Fibroblast of mammary gland (primary cell): Measurements from ENCODE around the gene CENPV.

ENCODE experiments used
- DNase-seq: peaks from one replicate; pipeline ENCODE4 v3.0.0-alpha.2; 2010; ENCODE audit warnings: low read depth
- H3K4me3 ChIP-seq: 2 replicates; pipeline ENCODE4 v1.5.1; 2011; ENCODE audit warnings: low read depth, mild to moderate bottlenecking, low read length, moderate library complexity; ENCODE audit not compliant: control insufficient read depth
- CTCF ChIP-seq: conservative IDR thresholded peaks from 2 replicates; pipeline ENCODE4 v1.5.1; 2011; ENCODE audit warnings: low read depth, low read length, inconsistent platforms; ENCODE audit not compliant: control insufficient read depth, insufficient read depth

CENPV gene

GRCh38 chr17:16358394-16358793 is 5.1 kb upstream of the CENPV start:
- no peak for DNase-seq
- H3K4me3 ChIP-seq, result no peak overlapping the region
- no peak for TF ChIP-seq CTCF

- DNase-seq, result no peak
- TF ChIP-seq CTCF, result no peak
Observed at GRCh38 chr17:16354585-16354984, 1.3 kb upstream of the CENPV start.

GRCh38 chr17:16352667-16353316 is 477 bp downstream of the CENPV start:
- DNase-seq, result no peak
- no peak for TF ChIP-seq CTCF

More at GRCh38 chr17:16354585-16354984, 1.3 kb upstream of the CENPV start:
- H3K4me3 ChIP-seq, result no peak overlapping the region

GRCh38 chr17:16352303-16352666 is 984 bp downstream of the CENPV start:
- no peak for TF ChIP-seq CTCF
- peak; percentile 41 for DNase-seq
- peak overlapping the region; percentile 76 for H3K4me3 ChIP-seq

More at GRCh38 chr17:16352667-16353316, 477 bp downstream of the CENPV start:
- H3K4me3 ChIP-seq, result peak overlapping the region; percentile 76

GRCh38 chr17:16351831-16352230 is 1.4 kb downstream of the CENPV start:
- TF ChIP-seq CTCF, result no peak
- H3K4me3 ChIP-seq, result peak overlapping the region; percentile 76
- peak; percentile 52 for DNase-seq

- TF ChIP-seq CTCF, result no peak
- no peak overlapping the region for H3K4me3 ChIP-seq
- DNase-seq, result no peak
Observed at GRCh38 chr17:16349431-16349830, 3.8 kb downstream of the CENPV start.

- H3K4me3 ChIP-seq, result no peak overlapping the region
- TF ChIP-seq CTCF, result no peak
- no peak for DNase-seq
Observed at GRCh38 chr17:16348586-16348985, 4.7 kb downstream of the CENPV start.
